Endodermal cell (in vitro differentiated cells): ENCODE measurements around the gene G6PC1. TPM values are rescaled to one million over a fixed set of nuclear protein-coding genes. Genes with fewer than 3 reads are reported as not detected.

Experiments used
- DNase-seq: peaks from one replicate; pipeline ENCODE4 v3.0.0-alpha.2; 2017
- H3K27ac ChIP-seq: 2 replicates; pipeline ENCODE4 v1.5.1; 2013; ENCODE audit warnings: mild to moderate bottlenecking, low read depth, low read length, moderate library complexity
- H3K27me3 ChIP-seq: 2 replicates; pipeline ENCODE4 v1.6.1; 2013; ENCODE audit warnings: mild to moderate bottlenecking, low read length, moderate library complexity; ENCODE audit not compliant: insufficient read depth, control insufficient read depth, poor library complexity, severe bottlenecking
- H3K36me3 ChIP-seq: 2 replicates; pipeline ENCODE4 v1.7.0; 2013; ENCODE audit warnings: mild to moderate bottlenecking, low read length, moderate library complexity; ENCODE audit not compliant: control insufficient read depth, insufficient read depth
- H3K4me1 ChIP-seq: one replicate; pipeline ENCODE4 v1.7.0; 2013; ENCODE audit warnings: low read length; ENCODE audit not compliant: control insufficient read depth, insufficient read depth
- H3K4me3 ChIP-seq: 2 replicates; pipeline ENCODE4 v1.5.1; 2013; ENCODE audit warnings: mild to moderate bottlenecking, low read length, moderate library complexity
- H3K9ac ChIP-seq: 2 replicates; pipeline ENCODE4 v1.6.1; 2013; ENCODE audit warnings: mild to moderate bottlenecking, low read length, moderate library complexity; ENCODE audit not compliant: poor library complexity, severe bottlenecking; ENCODE audit errors: extremely low read depth
- H3K9me3 ChIP-seq: 2 replicates; pipeline ENCODE4 v1.6.1; 2013; ENCODE audit warnings: mild to moderate bottlenecking, low read length, moderate library complexity; ENCODE audit not compliant: control insufficient read depth
- H3K27ac Mint-ChIP-seq: 2 replicates; pipeline ENCODE4 v1.8.0; 2020; ENCODE audit warnings: mixed read lengths
- H3K27me3 Mint-ChIP-seq: 2 replicates; pipeline ENCODE4 v1.8.0; 2021; ENCODE audit warnings: mild to moderate bottlenecking, mixed read lengths; ENCODE audit not compliant: insufficient read depth
- H3K36me3 Mint-ChIP-seq: 2 replicates; pipeline ENCODE4 v1.8.0; 2020; ENCODE audit warnings: low read depth, mixed read lengths
- H3K4me1 Mint-ChIP-seq: 2 replicates; pipeline ENCODE4 v1.8.0; 2020; ENCODE audit warnings: mixed read lengths
- H3K4me3 Mint-ChIP-seq: 2 replicates; pipeline ENCODE4 v1.8.0; 2020; ENCODE audit warnings: mild to moderate bottlenecking, moderate library complexity, mixed read lengths
- H3K9me3 Mint-ChIP-seq: 2 replicates; pipeline ENCODE4 v1.8.0; 2020; ENCODE audit warnings: mild to moderate bottlenecking, mixed read lengths
- WGBS, 2 experiments: methylation state at CpG; one replicate each; pipeline versions ENCODE4 v1.1.5 to v1.1.7; 2013; ENCODE audit warnings: missing lambda C conversion rate in 2 of 2, mixed read lengths in 1 of 2; ENCODE audit not compliant: insufficient coverage in 1 of 2, insufficient read length in 1 of 2; 5-methylcytosine and 5-hydroxymethylcytosine counted together
- total RNA-seq, 2 donors: library from RNA; stranded (reverse); fragmentation: NEBNext Ultra II Directional in 1 of 2; extraction: Animal tissue kit (Norgen Biotek cat#: 25700) in 1 of 2; gene quantifications; 2 replicates in 1 of 2; 3 replicates in 1 of 2; pipeline ENCODE4 v1.2.1, GENCODE V29; 2021
- TF ChIP-seq, protein P1 (sequence below): fragments of 200-600 bp; sonication (generic); conservative IDR thresholded peaks from 2 replicates; pipeline ENCODE4 v1.5.0; 2021; ENCODE audit warnings: antibody characterized with exemption, mild to moderate bottlenecking

The G6PC1 gene
- total RNA-seq, 2 donors from 2014 or later: not detected

DNA sequence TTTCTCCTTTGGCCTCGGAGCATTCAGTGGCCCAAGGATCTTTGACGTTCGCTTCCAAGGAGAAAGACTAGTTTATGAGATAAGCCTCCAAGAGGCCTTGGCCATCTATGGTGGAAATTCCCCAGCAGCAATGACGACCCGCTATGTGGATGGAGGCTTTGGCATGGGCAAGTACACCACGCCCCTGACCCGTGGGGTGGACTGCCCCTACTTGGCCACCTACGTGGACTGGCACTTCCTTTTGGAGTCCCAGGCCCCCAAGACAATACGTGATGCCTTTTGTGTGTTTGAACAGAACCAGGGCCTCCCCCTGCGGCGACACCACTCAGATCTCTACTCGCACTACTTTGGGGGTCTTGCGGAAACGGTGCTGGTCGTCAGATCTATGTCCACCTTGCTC, 48.2 kb upstream of the G6PC1 start:
- H3K36me3 Mint-ChIP-seq: no peaks in the 10 kb centered on the region
- H3K4me3 Mint-ChIP-seq: no peak overlapping the region
- no peaks in the 10 kb centered on the region for H3K9me3 Mint-ChIP-seq
- Histone ChIP-seq H3K36me3 (no peaks in the 10 kb centered on the region), H3K27ac (no peak overlapping the region), H3K4me3 (no peak overlapping the region), H3K9me3 (no peaks in the 10 kb centered on the region), H3K9ac (no peak overlapping the region), H3K27me3 (no peaks in the 10 kb centered on the region), H3K4me1 (no peaks in the 10 kb centered on the region)
- 94 to 96% methylated on average over 14 to 15 of the region's 15 CpGs for WGBS, 2 experiments
- TF ChIP-seq, protein P1, sequence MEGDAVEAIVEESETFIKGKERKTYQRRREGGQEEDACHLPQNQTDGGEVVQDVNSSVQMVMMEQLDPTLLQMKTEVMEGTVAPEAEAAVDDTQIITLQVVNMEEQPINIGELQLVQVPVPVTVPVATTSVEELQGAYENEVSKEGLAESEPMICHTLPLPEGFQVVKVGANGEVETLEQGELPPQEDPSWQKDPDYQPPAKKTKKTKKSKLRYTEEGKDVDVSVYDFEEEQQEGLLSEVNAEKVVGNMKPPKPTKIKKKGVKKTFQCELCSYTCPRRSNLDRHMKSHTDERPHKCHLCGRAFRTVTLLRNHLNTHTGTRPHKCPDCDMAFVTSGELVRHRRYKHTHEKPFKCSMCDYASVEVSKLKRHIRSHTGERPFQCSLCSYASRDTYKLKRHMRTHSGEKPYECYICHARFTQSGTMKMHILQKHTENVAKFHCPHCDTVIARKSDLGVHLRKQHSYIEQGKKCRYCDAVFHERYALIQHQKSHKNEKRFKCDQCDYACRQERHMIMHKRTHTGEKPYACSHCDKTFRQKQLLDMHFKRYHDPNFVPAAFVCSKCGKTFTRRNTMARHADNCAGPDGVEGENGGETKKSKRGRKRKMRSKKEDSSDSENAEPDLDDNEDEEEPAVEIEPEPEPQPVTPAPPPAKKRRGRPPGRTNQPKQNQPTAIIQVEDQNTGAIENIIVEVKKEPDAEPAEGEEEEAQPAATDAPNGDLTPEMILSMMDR: no peak
- H3K27me3 Mint-ChIP-seq: no peaks in the 10 kb centered on the region
- no peak for DNase-seq
- H3K27ac Mint-ChIP-seq: no peak overlapping the region
- peaks cover 1% of the 10 kb centered on the region for H3K4me1 Mint-ChIP-seq

DNA sequence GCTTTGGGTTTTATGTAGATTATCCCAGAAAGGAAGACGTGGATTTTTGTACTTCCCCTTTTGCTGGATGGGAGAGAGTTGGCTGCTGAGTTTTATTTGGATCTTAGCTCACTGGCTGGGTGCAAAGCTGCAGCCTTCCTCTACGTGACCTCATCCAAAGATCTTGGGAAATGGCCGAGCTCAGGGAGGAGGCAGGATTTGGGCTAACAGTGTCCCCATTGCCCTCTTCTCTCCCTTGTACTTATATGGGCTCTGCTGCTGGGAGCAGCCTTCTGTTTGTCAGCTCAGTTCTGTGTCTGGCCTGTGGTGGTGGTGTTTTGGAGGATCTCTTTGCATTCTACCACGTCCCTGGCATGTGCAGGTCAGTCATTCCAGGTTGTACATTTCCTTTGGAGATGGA, 47.6 kb upstream of the G6PC1 start:
- Mint-ChIP-seq H3K4me1 (peaks cover 1% of the 10 kb centered on the region), H3K4me3 (no peak overlapping the region), H3K27ac (no peak overlapping the region), H3K36me3 (no peaks in the 10 kb centered on the region), H3K9me3 (no peaks in the 10 kb centered on the region), H3K27me3 (no peaks in the 10 kb centered on the region)
- H3K9me3 ChIP-seq: no peaks in the 10 kb centered on the region
- no peak for DNase-seq
- H3K36me3 ChIP-seq: no peaks in the 10 kb centered on the region
- no peak overlapping the region for H3K9ac ChIP-seq
- TF ChIP-seq, protein P1: no peak
- H3K4me3 ChIP-seq: no peak overlapping the region
- H3K27ac ChIP-seq: no peak overlapping the region
- WGBS, 2 experiments: 85 to 100% methylated on average over 1 to 4 of the region's 4 CpGs
- H3K27me3 ChIP-seq: no peaks in the 10 kb centered on the region
- H3K4me1 ChIP-seq: no peaks in the 10 kb centered on the region

DNA sequence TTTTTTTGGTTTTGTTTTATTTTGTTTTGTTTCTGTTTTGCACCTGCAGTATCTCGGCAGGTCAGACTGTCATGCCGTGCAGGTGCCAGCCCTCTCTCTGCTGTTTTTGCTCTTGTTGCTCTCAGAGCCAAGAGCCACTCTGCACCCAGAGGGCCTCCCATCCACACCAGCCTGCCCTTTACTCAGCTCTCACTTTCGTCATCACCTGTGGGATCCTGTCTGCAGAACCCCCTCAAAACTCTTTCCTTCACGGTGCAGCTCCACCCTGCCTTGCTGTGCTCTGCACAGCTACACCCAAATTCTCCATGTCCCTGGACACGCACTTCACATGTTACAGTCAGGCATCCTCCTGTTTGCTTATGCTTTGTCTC, 47.0 kb upstream of the G6PC1 start:
- Mint-ChIP-seq H3K27ac (no peak overlapping the region), H3K9me3 (no peaks in the 10 kb centered on the region), H3K4me1 (peaks cover 1% of the 10 kb centered on the region), H3K4me3 (no peak overlapping the region), H3K27me3 (no peaks in the 10 kb centered on the region), H3K36me3 (no peaks in the 10 kb centered on the region)
- DNase-seq: no peak
- Histone ChIP-seq H3K27ac (no peak overlapping the region), H3K9me3 (no peaks in the 10 kb centered on the region), H3K36me3 (no peaks in the 10 kb centered on the region), H3K27me3 (no peaks in the 10 kb centered on the region), H3K4me1 (no peaks in the 10 kb centered on the region), H3K9ac (no peak overlapping the region), H3K4me3 (no peak overlapping the region)
- TF ChIP-seq, protein P1: no peak
- 90 to 95% methylated on average over 5 of the region's 5 CpGs for WGBS, 2 experiments
